IMR-90 (cell line): ENCODE results near the gene GAGE12J.

Experiments used
- CEBPB ChIP-seq: IDR thresholded peaks from 2 replicates; pipeline ENCODE4 v1.6.1; 2012; ENCODE audit warnings: low read depth, low read length, improper control_type of control experiment
- CHD1 ChIP-seq: IDR thresholded peaks from 2 replicates; pipeline ENCODE4 v1.6.1; 2012; ENCODE audit warnings: low read depth, low read length, improper control_type of control experiment
- ELK1 ChIP-seq: fragments of 150-350 bp; IDR thresholded peaks from 2 replicates; pipeline ENCODE4 v1.6.1; 2016; ENCODE audit warnings: low read depth, mild to moderate bottlenecking, low read length, moderate library complexity, borderline replicate concordance
- MAZ ChIP-seq: IDR thresholded peaks from 2 replicates; pipeline ENCODE4 v1.6.1; 2012; ENCODE audit warnings: low read depth, mild to moderate bottlenecking, low read length, improper control_type of control experiment, moderate library complexity, borderline replicate concordance
- MXI1 ChIP-seq: IDR thresholded peaks from 2 replicates; pipeline ENCODE4 v1.6.1; 2012; ENCODE audit warnings: low read depth, mild to moderate bottlenecking, low read length, moderate library complexity, borderline replicate concordance
- NFE2L2 ChIP-seq: fragments of 150-350 bp; IDR thresholded peaks from 2 replicates; pipeline ENCODE4 v1.6.1; 2016; ENCODE audit warnings: low read depth, mild to moderate bottlenecking, low read length
- POLR2A ChIP-seq: IDR thresholded peaks from 2 replicates; pipeline ENCODE4 v1.6.1; 2012; ENCODE audit warnings: mild to moderate bottlenecking, low read depth, low read length
- RAD21 ChIP-seq: IDR thresholded peaks from 2 replicates; pipeline ENCODE4 v1.6.1; 2012; ENCODE audit warnings: low read length, improper control_type of control experiment
- RCOR1 ChIP-seq: IDR thresholded peaks from 2 replicates; pipeline ENCODE4 v1.6.1; 2012; ENCODE audit warnings: mild to moderate bottlenecking, low read length, improper control_type of control experiment; ENCODE audit not compliant: insufficient replicate concordance
- RFX5 ChIP-seq: IDR thresholded peaks from 2 replicates; pipeline ENCODE4 v1.8.0; 2012; ENCODE audit warnings: low read depth, mild to moderate bottlenecking, low read length, moderate library complexity
- SMC3 ChIP-seq: fragments of 150-350 bp; IDR thresholded peaks from 2 replicates; pipeline ENCODE4 v1.6.1; 2016; ENCODE audit warnings: low read depth, mild to moderate bottlenecking, antibody characterized with exemption, low read length, moderate library complexity
- TF ChIP-seq, protein P1 (sequence below): fragments of 150-350 bp; IDR thresholded peaks from 2 replicates; pipeline ENCODE4 v1.6.1; 2017; ENCODE audit warnings: mild to moderate bottlenecking, antibody characterized with exemption, low read length, low read depth
- TF ChIP-seq, protein P2 (sequence below): conservative IDR thresholded peaks from 2 replicates; pipeline ENCODE4 v1.5.1; 2012; ENCODE audit warnings: mild to moderate bottlenecking, low read depth, low read length, improper control_type of control experiment

- TF ChIP-seq NFE2L2 (no peak), RAD21 (no peak), RCOR1 (no peak), CHD1 (no peak), POLR2A (no peak), RFX5 (0 out of 2 replicates have a peak, but pooled peaks have one; percentile 18), CEBPB (no peak), MXI1 (no peak), ELK1 (no peak), MAZ (no peak), SMC3 (no peak)
- TF ChIP-seq, protein P1, sequence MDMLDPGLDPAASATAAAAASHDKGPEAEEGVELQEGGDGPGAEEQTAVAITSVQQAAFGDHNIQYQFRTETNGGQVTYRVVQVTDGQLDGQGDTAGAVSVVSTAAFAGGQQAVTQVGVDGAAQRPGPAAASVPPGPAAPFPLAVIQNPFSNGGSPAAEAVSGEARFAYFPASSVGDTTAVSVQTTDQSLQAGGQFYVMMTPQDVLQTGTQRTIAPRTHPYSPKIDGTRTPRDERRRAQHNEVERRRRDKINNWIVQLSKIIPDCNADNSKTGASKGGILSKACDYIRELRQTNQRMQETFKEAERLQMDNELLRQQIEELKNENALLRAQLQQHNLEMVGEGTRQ: no peak
- TF ChIP-seq, protein P2, sequence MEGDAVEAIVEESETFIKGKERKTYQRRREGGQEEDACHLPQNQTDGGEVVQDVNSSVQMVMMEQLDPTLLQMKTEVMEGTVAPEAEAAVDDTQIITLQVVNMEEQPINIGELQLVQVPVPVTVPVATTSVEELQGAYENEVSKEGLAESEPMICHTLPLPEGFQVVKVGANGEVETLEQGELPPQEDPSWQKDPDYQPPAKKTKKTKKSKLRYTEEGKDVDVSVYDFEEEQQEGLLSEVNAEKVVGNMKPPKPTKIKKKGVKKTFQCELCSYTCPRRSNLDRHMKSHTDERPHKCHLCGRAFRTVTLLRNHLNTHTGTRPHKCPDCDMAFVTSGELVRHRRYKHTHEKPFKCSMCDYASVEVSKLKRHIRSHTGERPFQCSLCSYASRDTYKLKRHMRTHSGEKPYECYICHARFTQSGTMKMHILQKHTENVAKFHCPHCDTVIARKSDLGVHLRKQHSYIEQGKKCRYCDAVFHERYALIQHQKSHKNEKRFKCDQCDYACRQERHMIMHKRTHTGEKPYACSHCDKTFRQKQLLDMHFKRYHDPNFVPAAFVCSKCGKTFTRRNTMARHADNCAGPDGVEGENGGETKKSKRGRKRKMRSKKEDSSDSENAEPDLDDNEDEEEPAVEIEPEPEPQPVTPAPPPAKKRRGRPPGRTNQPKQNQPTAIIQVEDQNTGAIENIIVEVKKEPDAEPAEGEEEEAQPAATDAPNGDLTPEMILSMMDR: peak; percentile 27
These were observed 39.2 kb upstream of the GAGE12J start for GRCh38 chrX:49282647-49283011.
